ENCODE measurements around the gene HMG20A.

Gene HMG20A

GRCh38 chr15:77502379-77503095 lies 81.8 kb downstream of the HMG20A start:
- TF ChIP-seq, protein P1, sequence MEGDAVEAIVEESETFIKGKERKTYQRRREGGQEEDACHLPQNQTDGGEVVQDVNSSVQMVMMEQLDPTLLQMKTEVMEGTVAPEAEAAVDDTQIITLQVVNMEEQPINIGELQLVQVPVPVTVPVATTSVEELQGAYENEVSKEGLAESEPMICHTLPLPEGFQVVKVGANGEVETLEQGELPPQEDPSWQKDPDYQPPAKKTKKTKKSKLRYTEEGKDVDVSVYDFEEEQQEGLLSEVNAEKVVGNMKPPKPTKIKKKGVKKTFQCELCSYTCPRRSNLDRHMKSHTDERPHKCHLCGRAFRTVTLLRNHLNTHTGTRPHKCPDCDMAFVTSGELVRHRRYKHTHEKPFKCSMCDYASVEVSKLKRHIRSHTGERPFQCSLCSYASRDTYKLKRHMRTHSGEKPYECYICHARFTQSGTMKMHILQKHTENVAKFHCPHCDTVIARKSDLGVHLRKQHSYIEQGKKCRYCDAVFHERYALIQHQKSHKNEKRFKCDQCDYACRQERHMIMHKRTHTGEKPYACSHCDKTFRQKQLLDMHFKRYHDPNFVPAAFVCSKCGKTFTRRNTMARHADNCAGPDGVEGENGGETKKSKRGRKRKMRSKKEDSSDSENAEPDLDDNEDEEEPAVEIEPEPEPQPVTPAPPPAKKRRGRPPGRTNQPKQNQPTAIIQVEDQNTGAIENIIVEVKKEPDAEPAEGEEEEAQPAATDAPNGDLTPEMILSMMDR (IDR thresholded peaks at IDR 0.05; ENCODE audit: insufficient read depth, low read depth, low read length, missing control alignments), result no peak
- no peak overlapping the region for H3K4me3 ChIP-seq (ENCODE audit: low read depth, low read length)
- no peak for DNase-seq (ENCODE audit: low read depth)

DNA sequence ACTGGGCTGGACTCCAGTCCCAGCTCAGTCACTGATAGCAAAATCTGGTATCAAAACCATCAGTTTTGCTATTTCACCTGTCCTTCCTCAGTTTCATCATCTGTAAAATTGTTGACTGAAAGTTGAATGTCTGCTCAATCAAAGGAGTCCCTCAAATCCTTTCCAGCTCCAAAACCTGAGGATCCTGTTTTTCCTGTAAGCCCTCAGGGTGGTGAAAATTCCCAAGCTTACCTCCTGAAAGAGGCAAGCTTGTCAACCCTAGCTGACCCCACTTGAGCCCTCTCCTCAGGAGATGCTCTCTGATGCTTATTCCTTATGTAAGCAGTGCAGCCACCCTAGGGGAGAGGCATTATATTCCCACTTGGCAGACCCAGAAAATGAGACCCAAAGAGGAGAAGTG lies 82.6 kb downstream of the HMG20A start:
- no peak for DNase-seq (ENCODE audit: low read depth)
- TF ChIP-seq, protein P1 (IDR thresholded peaks at IDR 0.05; ENCODE audit: insufficient read depth, low read depth, low read length, missing control alignments), result no peak
- H3K4me3 ChIP-seq (ENCODE audit: low read depth, low read length), result no peak overlapping the region

DNA sequence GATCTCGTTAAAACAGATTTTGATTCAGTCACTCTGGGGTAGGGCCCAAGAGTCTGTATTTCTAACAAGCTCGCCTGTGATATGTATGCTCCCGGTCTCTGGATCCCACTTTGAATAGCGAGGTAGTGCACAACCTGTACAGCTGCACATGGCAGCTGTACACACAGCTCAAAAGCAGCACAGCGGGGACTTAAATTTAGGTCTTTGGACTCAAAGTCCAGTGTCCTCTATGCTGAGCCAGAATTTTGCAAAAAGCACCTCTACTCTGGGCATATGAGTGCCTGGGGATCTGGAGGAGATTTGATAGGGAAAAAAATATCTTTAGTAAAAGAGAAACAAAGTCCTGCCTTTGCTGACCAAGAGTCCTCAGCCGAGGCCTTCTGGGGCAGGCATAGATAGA lies 83.1 kb downstream of the HMG20A start:
- DNase-seq (ENCODE audit: low read depth), result no peak
- no peak overlapping the region for H3K4me3 ChIP-seq (ENCODE audit: low read depth, low read length)
- TF ChIP-seq, protein P1 (IDR thresholded peaks at IDR 0.05; ENCODE audit: insufficient read depth, low read depth, low read length, missing control alignments), result no peak

GRCh38 chr15:77504306-77504705 lies 83.6 kb downstream of the HMG20A start:
- DNase-seq (ENCODE audit: low read depth), result no peak
- H3K4me3 ChIP-seq (ENCODE audit: low read depth, low read length), result no peak overlapping the region
- TF ChIP-seq, protein P1 (IDR thresholded peaks at IDR 0.05; ENCODE audit: insufficient read depth, low read depth, low read length, missing control alignments), result no peak

DNA sequence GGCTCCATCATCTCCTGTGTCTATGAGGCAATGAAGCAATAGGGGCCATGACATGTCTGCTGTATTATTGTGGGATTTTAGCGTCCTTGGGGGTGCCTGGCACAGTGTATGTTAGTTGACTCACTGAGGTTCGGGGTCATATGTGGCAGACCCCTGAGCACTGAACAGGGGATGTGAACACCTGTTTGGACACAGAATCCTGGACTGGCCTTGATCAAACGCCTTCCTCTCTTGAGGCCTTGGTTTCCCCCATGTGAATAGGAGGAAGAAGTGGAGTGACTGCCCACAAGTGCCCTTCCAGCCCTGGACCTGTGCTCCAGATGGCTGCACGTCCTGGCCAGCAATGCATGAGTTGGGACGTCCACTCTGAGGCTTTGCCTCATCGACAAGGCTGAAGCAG lies 84.2 kb downstream of the HMG20A start:
- TF ChIP-seq, protein P1 (IDR thresholded peaks at IDR 0.05; ENCODE audit: insufficient read depth, low read depth, low read length, missing control alignments), result no peak
- H3K4me3 ChIP-seq (ENCODE audit: low read depth, low read length), result no peak overlapping the region
- no peak for DNase-seq (ENCODE audit: low read depth)

DNA sequence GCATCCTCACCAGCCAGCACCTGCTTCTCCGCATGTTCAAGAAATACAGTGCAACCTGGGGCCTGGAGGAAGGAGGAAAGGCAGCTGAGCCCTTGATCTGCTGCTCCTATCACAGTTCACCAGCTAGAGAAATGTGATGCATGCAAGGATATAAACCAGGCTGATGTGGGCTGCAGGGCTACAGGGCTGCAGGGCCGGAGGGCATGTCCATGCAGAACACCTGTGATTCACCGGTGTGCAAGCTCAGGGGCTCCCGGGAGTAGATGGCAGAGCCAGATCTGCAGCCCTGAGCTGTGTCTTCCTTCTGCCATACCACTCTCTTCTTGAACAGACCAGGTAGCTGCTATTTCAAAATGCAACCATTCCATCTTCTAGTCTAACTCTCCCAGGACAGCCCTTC lies 84.9 kb downstream of the HMG20A start:
- no peak overlapping the region for H3K4me3 ChIP-seq (ENCODE audit: low read depth, low read length)
- TF ChIP-seq, protein P1 (IDR thresholded peaks at IDR 0.05; ENCODE audit: insufficient read depth, low read depth, low read length, missing control alignments), result no peak
- no peak for DNase-seq (ENCODE audit: low read depth)
